Stimulated activated CD8-positive, alpha-beta memory T cell treated with anti-CD3 and anti-CD28 coated beads, Interleukin-4, amount 100 ng/mL, for 24 hours (primary cell): ENCODE measurements around the gene TSPAN9.

Source experiments
- DNase-seq: peaks from one replicate; pipeline ENCODE4 v3.0.0-alpha.2; 2020; ENCODE audit warnings: low read depth

The TSPAN9 gene

DNA sequence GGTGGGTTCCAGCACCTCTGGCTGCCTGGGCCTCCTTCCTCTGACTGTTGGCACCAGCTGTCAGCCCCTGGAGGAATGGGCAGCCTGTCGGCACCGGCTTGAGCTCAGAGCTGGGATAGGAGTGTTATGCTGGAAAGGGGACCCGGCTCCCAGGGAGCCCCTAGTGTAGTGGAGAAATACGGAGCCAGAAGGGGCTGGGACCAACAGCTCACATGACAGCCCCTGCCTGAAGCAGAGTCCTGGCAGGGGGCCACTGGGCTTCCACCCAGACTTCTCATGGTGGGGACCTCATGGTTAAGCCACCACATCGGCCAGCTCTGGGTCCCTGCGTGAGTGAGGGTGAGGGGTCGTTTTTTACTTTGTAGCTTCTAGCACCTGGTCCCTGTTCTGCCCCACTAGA, 174.5 kb downstream of the TSPAN9 start:
- DNase-seq, result no peak

DNA sequence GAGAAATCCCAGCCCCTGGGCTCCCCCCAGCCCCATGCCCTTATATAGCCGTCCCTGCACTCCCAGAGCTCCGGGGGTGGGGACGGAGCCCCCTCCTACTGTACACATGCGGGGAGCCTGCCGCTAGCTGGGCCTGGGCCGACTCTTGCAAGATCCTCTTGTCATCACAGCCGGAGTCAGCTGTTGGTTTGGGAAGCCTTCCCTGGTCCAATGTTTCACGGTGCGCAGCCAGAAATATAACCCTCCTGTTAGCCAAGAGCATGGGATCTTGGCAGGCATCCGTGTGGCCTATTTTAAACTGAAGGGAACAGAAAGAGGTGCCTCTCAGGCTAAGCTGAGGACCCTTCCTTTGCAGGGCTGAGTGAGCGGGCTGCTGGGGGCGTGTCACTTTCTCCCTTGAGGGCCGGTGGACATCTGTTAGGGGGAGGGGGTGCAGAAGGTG, 175.3 kb downstream of the TSPAN9 start:
- DNase-seq, result no peak

DNA sequence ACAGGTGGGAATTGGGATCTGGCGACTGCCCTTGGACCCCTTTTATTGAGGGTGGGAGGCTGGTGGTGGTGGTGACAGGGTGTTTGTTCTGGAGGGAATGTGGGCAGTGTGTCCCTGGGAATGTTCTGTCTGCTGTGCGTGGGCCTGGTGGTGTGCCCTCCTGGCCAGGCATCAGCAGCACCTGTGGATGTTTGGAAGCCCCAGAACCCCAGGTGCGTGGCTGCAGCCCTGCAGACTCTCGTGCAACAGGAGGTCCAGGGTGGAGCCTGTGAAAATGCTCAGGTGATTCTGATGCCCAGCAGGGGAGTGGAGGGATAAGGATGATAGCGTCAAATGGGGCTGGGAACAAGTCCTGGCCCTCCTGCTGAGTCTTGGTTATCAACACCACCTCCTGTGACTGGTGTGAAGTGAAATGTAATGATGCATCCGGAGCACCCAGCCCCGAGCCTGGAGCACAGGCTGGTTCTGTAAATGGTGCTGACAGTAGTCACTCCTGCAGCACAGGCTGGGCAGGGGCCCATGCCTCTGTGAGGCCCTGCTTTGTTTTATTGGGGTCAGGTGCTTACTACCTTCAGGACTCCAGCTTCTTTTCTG, 176.6 kb downstream of the TSPAN9 start:
- DNase-seq, result no peak

DNA sequence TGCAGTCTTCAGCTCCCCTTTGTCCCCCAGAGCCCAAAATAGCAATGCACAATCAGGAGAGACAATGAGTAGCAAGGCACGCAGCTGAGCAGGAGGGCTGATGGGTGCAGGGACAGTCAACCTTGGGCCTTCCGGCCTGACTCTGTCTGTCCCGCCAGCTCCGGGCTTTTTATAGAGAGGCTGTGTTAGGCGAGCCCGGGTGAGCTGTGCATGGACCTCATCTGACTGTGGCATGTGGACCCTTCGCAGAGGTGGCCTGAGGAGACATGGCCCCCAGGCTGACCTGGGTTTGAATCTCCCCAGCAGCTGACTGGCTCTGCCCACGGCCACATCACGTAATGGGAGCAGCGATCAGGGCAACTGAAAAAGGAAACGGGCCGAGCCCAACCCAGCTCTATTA, 177.9 kb downstream of the TSPAN9 start:
- DNase-seq, result no peak

DNA sequence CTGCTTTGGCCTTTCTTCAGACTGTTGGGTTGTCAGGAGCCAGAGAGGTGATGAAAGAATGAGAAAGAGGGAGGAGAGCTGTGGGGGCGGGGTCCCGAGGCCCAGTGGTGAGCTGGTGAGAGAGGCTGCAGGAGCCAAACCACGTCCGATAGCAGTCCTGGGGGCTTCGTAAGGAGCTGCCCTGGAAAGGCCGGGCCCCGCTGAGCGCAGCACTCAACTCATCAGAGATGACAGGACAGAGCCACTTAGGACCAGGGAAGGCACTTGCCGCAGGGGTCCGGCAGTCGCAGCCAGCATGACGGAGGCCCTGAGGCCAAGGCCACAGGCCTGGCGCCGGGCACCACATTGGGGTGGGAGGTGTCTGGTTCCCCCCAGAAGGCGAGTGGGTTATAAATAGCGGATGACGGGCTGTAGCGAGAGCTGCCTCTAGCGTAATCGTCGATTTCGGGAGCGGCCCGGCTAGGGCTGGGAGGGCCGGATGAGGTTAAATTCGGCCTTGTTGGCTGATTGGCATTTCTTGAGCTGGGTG, 179.0 kb downstream of the TSPAN9 start:
- DNase-seq, result no peak

DNA sequence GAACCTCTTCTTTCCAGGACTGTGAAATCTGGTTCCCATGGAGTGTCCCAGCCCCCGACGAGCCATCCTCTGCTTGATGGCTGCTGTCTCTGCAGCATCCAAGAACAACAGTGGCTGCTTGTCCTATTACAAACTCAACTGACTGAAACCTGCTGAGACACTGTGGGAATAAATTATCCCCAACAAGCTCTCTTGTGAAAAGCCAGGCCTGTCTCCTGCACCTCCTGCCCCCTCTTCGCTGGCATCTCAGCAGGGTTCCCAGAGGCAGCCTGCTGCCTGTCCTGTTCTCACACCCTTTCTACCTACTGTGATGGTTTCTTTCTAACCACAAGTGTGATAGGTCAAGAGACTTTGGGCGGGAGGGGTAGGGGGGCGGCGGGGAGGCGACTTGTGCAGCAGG, 180.2 kb downstream of the TSPAN9 start:
- DNase-seq, result no peak

DNA sequence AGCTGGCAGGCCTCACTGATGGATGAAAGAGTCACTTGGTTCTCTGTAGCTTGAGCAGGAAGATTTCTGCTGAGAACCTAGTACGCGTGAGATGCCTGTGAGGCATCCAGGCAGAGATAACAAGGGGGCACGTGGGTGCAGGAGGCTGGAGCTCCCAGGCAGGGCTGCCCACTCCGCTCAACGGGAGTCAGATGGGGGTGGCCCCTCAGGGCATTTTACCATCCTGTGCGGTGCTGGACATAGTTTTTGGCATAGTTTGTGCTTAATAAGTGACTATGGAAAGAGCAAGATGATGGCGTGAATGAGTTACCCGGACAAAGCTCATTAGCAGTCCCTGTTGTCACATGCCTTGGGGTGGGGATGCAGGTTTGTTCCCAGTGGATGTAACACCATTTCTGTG, 182.8 kb downstream of the TSPAN9 start:
- no peak for DNase-seq

DNA sequence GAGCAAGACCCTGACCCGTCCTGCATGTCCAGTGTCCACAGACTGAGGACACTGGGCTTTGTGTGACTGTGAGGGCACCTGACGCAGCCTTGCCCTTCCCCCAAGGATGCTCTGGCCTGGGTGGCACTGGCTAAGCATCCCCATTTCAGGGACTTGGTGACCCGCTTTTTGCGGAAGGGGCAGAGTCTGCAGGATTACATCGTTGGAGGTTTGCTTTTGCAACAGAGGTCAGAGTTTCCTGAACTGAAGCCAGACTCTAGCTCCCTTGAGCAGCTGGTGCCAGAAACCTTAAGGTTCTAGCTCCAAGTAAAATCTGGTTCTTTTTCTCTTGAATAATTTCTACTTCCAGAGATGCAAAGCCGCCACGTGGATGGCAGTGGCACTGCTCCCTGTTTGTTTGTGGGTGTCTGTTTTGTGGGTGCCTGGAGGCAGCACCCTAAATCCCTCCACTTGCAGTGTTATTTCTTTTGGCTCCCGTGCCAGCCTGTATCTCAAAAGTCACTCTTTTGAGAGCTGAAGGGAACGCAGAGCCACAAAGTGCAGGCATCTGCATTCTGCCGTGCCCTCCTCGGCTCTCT, 184.7 kb downstream of the TSPAN9 start:
- no peak for DNase-seq

DNA sequence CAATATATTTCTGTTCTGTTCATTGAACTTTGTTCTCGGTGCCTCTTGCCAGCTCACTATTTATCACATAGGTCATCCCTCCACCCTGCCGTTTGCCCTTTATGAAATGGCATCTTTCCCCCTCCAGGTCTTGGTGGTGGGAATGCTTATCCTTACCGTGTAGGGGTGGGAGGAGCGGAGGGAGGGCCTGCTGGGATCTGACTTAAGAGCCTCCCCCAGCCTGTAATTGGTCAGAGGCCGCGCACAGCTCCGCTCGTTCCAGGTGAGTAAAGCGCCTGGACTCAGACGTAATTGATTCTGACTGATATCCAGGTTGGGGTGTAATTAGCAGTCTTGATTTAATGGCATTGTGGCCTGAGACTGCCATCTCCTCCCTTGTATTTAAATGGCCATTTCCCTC, 185.3 kb downstream of the TSPAN9 start:
- no peak for DNase-seq

DNA sequence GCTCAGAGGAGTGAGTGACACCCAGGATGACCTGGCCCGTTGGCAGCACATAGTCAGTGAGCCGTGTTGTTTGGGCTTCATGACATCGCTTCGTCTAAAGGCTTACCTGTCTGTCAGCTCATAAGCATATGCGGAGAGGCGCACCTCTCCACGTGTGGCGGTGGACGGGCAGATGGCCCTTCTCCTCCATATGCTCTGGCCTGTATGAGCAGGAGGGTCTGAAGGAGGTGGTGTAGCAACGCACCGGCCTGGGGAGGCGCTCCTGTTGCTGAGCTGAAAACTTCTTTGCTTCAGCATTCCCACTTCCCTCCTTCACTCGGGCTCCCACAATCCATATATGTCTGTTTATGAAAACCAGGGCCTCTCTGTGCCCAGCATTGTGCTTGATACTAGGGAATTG, 186.1 kb downstream of the TSPAN9 start:
- DNase-seq, result no peak

DNA sequence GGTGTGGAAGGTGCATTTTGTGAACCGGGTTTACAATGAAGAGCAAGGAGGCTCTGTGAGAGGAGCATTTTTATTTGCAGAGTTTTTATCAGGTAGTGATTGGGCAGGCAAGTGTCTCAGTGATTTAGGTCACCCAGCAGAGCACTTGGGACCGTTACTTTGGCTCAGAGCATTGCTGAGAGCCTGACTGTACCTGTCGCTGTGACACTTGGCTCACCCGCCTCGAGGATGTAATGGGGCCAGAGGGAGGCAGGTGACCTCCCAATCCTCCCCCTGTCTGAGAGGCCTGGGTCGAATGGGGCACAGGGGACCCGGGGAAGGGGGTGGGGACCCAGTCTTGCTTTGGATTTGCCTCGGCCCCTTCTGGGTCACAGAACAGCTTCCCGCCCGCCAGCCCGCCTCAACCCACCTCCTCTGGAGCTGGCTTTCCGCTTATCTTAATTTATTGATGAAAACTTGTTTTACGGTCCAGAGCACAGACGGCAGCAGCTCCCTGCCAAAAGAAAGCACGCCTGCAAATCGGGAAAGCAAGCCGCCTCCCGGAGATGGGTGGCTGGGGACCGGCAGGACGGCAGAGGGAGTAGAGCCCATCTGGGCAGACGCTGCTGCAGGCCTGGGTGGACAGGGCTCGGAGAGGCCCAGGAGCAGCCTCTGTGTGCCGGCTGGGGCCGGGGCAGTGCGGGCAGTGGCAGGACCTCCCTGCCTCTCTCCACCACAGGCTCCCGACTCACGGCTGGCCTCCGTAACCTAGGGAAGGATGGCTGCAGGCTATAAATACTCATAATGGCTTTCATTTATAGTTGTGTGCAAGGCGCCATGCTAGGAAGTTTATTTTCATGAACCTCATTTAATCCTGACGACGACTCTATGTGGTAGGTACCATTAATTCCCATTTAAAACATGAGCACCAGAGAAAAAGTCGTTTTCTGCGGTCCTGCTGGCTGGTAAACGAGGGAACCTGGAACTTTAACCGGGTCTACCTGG, 187.1 kb downstream of the TSPAN9 start:
- no peak for DNase-seq

DNA sequence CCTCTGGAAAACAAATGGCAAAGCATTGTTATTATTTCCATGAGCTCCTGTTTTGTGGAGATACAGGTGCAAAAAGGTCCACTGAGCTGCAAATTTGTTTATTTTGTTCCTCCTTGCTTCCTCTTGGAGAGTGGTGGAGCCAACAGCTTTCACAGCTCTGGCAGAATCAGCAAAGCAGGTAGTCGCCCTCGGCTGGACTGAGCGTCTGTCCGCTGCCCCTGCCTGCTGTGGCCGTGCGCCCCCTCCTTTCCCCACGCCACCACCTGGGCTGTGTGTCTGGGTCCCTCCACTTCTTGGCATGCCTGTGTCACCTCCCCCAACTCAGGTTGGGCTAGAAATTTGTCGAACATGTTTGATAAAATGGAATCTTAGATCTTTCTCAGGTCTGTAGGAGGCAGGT, 188.2 kb downstream of the TSPAN9 start:
- DNase-seq, result no peak

DNA sequence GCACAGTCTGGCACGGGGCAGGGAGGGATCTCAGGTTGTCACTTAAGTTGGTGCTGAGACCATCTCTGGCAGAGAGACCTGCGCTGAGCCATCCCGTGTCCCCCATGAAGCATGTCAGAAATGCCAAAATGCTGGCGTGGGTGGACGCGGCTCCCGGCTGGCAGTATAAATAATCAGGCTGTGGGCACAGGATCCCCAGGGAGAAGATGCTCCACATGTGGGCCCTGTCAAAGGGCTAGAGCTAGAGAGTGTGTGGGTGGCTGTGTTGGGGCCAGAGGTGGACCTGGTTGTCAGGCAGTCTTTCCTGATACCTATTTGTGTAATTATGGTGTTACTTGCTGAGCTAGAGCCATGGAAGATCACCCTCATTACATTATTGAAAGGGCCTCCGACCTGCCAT, 189.5 kb downstream of the TSPAN9 start:
- no peak for DNase-seq

DNA sequence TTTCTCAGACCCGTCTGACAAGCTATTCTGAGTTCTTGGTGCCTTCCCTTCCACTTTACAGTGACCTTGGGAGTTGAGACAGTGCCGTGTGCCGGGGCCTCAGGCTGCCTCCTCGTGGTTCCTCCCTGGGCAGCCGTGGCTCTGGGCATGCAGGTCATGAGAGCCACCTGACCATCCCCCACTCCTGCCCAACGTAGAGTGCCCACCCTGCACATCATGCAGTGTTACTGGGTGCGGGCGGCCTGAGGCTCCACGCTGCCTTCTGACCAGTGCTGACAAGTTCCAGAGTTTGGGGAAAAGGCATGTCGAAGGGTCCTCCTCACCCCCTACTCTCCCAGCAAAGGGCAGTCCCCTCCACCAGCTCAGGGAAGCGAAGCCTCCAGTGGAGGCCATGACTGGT, 190.5 kb downstream of the TSPAN9 start:
- DNase-seq, result no peak

DNA sequence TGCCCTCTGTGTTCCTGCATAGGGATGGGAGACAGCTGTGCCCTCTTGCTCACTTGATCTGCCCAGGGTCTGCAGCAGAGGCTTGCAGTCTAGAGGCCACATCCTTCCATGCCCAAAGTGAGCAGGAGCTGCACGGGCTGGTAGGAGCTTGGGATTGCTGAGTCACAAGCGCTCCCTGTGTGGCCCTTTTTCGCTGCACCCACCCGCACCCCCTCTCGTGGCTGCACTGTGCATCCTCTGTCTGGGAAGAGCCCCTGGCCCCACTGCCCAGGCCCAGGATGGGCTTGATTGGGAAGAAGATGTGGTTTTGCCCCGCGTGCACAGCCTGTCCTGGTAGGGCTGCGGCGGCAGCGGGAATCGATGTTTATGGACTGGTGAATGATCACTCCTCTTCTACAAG, 192.4 kb downstream of the TSPAN9 start:
- DNase-seq, result no peak

DNA sequence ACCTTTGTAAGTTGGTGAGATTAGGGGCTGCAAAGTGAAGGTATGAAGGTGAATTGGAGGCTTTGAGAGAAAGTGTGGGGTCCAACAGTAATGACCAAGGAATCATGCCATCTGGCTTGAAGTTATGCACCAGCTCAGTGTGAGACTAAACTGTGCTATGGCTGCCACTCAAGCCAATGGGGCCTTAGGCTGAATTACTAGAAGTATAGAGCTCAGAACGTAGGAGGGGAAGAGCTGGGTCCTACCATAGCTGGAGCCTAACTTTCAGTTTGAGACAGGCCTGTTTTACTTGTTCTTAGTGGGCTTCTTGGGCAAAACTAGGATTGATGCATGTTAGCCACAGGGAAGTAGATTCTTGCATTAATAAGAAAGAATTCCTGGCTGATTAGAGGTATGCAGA, 194.0 kb downstream of the TSPAN9 start:
- DNase-seq, result no peak

DNA sequence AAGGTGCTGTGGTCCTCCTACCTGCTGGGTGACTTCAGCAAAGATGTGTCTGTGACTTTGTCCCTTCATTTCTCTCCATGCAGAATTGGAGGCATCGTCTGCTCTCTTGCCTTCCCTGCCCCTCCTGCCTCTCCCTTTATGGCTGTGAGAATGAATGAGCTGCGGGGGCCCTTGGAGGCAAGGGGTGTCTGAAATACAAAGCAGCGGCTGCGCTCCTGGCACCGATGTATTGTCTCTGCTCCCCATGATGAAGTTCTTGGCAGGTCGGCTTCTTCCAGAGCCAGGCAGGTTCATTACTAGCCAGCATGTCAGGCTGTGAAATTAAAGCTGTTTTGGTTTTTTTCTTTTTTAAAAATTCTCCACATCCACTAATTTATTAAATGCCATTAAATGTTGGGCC, 194.5 kb downstream of the TSPAN9 start:
- no peak for DNase-seq

DNA sequence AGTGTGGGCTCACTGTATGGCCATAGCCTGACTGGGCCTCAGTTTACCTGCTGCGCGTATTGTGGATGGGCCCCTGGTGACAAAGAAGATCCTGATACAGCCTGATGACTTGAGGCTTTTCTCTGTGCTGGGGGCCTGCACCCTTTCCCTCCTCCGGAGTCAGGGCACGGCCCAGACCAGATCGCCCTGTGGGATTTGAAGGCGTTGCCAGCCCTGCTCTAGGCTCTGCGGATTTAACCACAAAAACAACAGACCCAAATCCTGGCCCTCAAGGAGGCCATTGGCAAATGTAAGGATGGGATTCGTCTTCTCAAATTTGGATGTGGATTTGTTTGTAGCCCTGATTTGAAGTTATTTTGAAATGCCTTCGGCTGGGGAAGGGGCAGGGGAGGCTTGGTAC, 195.8 kb downstream of the TSPAN9 start:
- DNase-seq, result no peak

DNA sequence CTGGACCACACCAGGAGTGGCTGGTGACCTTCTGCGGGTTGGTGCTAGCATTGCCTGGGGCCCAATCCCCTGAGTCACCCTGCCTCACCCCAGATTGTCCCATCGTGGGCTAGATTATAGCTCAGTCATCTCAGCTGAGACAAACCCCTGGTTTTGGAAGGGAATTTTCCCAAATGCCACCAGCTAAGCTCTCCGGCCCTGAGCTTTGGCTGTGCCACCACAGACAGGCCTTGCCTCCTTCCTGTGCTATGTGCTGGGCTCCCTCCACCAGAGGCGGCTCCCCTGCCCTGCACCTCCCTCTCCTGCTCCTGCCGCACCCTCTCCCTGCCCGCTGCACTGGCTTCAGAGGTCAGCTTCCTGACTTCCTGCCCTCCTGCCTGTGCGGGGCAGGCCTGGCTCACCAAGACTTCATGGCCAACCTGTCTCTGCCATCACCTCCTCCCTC, 196.3 kb downstream of the TSPAN9 start:
- DNase-seq, result no peak

DNA sequence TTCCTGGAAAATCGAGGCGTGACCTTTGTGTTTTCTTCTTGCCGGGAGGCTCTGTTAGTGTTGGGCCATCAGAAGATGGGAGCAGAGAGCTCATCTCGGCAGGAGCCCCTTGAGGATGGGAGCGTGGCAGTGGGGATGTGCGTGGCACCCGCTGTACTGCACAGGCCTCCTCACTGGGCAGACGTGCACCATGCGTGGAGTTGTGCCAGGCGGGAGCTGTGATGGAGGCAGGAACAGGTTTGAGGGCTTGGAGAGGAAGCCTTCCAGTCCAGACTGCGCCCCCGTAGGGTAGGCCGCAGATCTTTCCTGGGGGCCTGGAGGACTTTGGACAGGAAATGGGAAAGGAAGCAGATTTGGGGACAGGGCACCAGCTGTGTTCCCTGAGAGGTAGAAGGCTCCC, 197.5 kb downstream of the TSPAN9 start:
- no peak for DNase-seq

DNA sequence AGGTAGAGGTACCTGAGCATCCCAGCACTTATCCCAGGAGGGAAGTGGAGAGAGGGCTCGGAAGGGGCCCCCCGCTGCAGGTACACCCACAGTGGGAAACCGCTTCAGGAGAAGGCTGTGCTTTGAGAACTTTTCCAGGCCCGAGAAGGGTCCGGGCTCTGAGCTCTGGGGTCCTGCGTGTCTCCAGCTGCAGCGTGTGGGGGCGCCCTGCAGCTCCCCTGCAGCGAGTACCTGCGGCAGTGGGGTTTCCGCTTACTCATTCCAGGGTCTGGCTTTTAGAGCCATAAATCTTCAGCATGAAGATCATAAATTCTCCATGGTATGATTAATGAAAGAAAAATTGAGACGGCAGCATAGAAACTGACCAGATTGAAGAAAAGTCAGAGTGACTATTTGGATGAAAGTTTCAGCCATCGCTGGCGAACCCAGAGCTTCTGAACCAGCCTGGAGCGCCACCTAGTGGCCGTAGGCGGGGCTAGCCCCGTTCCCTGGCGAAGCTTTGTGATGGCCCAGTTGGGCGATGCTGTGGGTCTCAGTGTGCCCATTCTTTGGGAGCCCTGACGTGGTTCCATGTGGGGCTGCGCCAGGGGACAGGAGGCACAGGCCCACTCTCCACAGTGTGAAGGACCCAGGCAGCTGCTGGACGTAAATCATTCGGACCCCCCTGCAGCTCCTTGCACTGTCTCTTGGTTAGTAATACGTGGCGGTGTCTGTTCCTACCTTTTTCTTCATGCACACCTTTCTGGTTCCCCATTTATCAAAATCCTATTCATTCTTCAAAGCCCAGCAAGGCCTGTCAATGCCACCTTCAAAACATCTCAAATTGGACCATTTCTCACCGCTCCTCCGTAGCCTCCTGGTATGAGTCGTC, 198.2 kb downstream of the TSPAN9 start:
- DNase-seq, result peak; percentile 61

DNA sequence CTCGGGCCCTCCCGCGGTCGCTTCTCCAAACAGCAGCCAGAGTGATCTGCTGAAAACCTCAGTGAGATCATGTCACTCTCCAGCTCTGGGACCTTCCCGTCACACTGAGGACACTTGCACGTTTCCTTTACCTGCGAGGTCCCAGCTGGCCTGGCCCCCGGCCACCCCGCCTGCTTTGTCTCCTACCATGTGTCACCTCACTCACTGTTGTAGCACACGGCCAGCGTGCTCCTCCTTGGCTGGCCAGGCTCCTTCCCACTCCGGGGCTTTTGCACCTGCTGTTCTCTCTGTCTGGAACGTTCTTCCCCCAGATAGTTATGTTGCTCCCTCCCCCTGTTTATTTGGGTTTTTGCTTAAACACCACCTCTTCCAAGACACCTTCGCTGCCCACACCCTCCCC, 199.0 kb downstream of the TSPAN9 start:
- no peak for DNase-seq
